ENCODE data around the gene ATG101. TPM values are rescaled to one million over a fixed set of nuclear protein-coding genes. Genes with fewer than 3 reads are reported as not detected.
A peak's percentile ranks its signal among the peaks of the same experiment; 100 is the strongest.

ATG101 gene
- total and polyA plus RNA-seq, 4 experiments from 2014 or later, result 22.2 to 27.1 (median 25.7) TPM

- CTCF ChIA-PET (ENCODE audit: partially characterized antibody), result interaction anchor here (0.9 to 1.9 kb wide), 4 partner anchors 22 to 66 kb away, joined by 3 to 7 read pairs (median 3); partner anchors contain the start of gene ATG101
Observed at GRCh38 chr12:52046859-52047258, 22.9 kb upstream of the ATG101 start.

GRCh38 chr12:52049286-52049685 is 20.5 kb upstream of the ATG101 start:
- no peaks in the 10 kb centered on the region for H3K27me3 ChIP-seq (ENCODE audit: insufficient read depth, low read length)
- ChIA-PET CTCF (ENCODE audit: partially characterized antibody) (interaction anchor here (2.0 kb wide), 1 partner anchor 24 kb away, joined by 11 read pairs; no protein-coding TSS in a partner anchor), POLR2A (ENCODE audit: partially characterized antibody) (no interaction called here)
- H3K4me3 ChIP-seq (ENCODE audit: low read length in 2 of 2), result no peak overlapping the region
- H3K9me3 ChIP-seq (ENCODE audit: control insufficient read depth in 1 of 2, low read length in 2 of 2), result no peaks in the 10 kb centered on the region
- H3K4me1 ChIP-seq (ENCODE audit: insufficient read depth, low read length), result peaks cover 37% of the 10 kb centered on the region
- Mint-ChIP-seq H3K27me3 (no peaks in the 10 kb centered on the region), H3K9me3 (peaks cover 0 to 2% (median 0%) of the 10 kb centered on the region in 8 donors), H3K4me1 (peaks cover 18 to 46% (median 32%) of the 10 kb centered on the region in 4 donors), H3K27ac (peak overlapping the region; percentile 89 to 100 (median 98)), H3K36me3 (peaks cover 0 to 7% of the 10 kb centered on the region in 2 donors), H3K4me3 (peak overlapping the region; percentile 63 to 96 (median 80))
- no peak overlapping the region for H3K27ac ChIP-seq (ENCODE audit: low read depth, low read length)
- DNase-seq, result no peak
- intact Hi-C loops (cut with micrococcal nuclease), result no loop called here
- no peaks in the 10 kb centered on the region for H3K36me3 ChIP-seq (ENCODE audit: insufficient read depth, low read length)

More at GRCh38 chr12:52046859-52047258, 22.9 kb upstream of the ATG101 start:
- Mint-ChIP-seq H3K27me3 (no peaks in the 10 kb centered on the region), H3K4me1 (peaks cover 18 to 41% (median 26%) of the 10 kb centered on the region in 4 donors), H3K36me3 (peaks cover 0 to 4% of the 10 kb centered on the region in 2 donors), H3K4me3 (no peak overlapping the region), H3K9me3 (peaks cover 0 to 2% (median 0%) of the 10 kb centered on the region in 8 donors), H3K27ac (peak overlapping the region in 3 of 7 donors; percentile 7 to 29 (median 24))
- Histone ChIP-seq H3K36me3 (ENCODE audit: insufficient read depth, low read length) (no peaks in the 10 kb centered on the region), H3K27ac (ENCODE audit: low read depth, low read length) (no peak overlapping the region), H3K27me3 (ENCODE audit: insufficient read depth, low read length) (no peaks in the 10 kb centered on the region), H3K4me1 (ENCODE audit: insufficient read depth, low read length) (peaks cover 33% of the 10 kb centered on the region), H3K4me3 (ENCODE audit: low read length in 2 of 2) (no peak overlapping the region), H3K9me3 (ENCODE audit: control insufficient read depth in 1 of 2, low read length in 2 of 2) (no peaks in the 10 kb centered on the region)
- no peak for DNase-seq
- intact Hi-C loops (cut with micrococcal nuclease), result no loop called here
- POLR2A ChIA-PET (ENCODE audit: partially characterized antibody), result interaction anchor here (2.6 kb wide), 1 partner anchor 13 kb away, joined by 10 read pairs; no protein-coding TSS in a partner anchor

- Mint-ChIP-seq H3K9me3 (peaks cover 0 to 2% (median 0%) of the 10 kb centered on the region in 8 donors), H3K27me3 (no peaks in the 10 kb centered on the region), H3K27ac (peak overlapping the region; percentile 89 to 100 (median 98)), H3K4me1 (peaks cover 18 to 46% (median 32%) of the 10 kb centered on the region in 4 donors), H3K4me3 (peak overlapping the region; percentile 63 to 96 (median 80)), H3K36me3 (peaks cover 0 to 7% of the 10 kb centered on the region in 2 donors)
- peak overlapping the region; percentile 95 for H3K27ac ChIP-seq (ENCODE audit: low read depth, low read length)
- no peak overlapping the region for H3K4me3 ChIP-seq (ENCODE audit: low read length in 2 of 2)
- H3K36me3 ChIP-seq (ENCODE audit: insufficient read depth, low read length), result no peaks in the 10 kb centered on the region
- H3K9me3 ChIP-seq (ENCODE audit: control insufficient read depth in 1 of 2, low read length in 2 of 2), result no peaks in the 10 kb centered on the region
- peaks cover 37% of the 10 kb centered on the region for H3K4me1 ChIP-seq (ENCODE audit: insufficient read depth, low read length)
- DNase-seq, result no peak
- no peaks in the 10 kb centered on the region for H3K27me3 ChIP-seq (ENCODE audit: insufficient read depth, low read length)
- CTCF ChIA-PET (ENCODE audit: partially characterized antibody), result no interaction called here
- intact Hi-C loops (cut with micrococcal nuclease), result no loop called here
- POLR2A ChIA-PET (ENCODE audit: partially characterized antibody), result interaction anchor here (3.2 kb wide), 1 partner anchor 21 kb away, joined by 46 read pairs; the partner anchor contains the start of gene ATG101
Observed at GRCh38 chr12:52049688-52050087, 20.1 kb upstream of the ATG101 start.

- Histone ChIP-seq H3K27ac (ENCODE audit: low read depth, low read length) (peak overlapping the region; percentile 95), H3K4me3 (ENCODE audit: low read length in 2 of 2) (peak overlapping the region; percentile 84 to 86), H3K9me3 (ENCODE audit: control insufficient read depth in 1 of 2, low read length in 2 of 2) (no peaks in the 10 kb centered on the region), H3K36me3 (ENCODE audit: insufficient read depth, low read length) (no peaks in the 10 kb centered on the region), H3K4me1 (ENCODE audit: insufficient read depth, low read length) (peaks cover 37% of the 10 kb centered on the region), H3K27me3 (ENCODE audit: insufficient read depth, low read length) (no peaks in the 10 kb centered on the region)
- ChIA-PET CTCF (ENCODE audit: partially characterized antibody) (interaction anchor here (1.5 to 2.4 kb wide), 6 partner anchors 17 to 27 kb away, joined by 5 to 25 read pairs (median 10); partner anchors contain the start of gene ATG101), POLR2A (ENCODE audit: partially characterized antibody) (interaction anchor here (1.0 to 3.2 kb wide), 11 partner anchors 11 to 44 kb away, joined by 3 to 46 read pairs (median 12); partner anchors contain the start of genes ATG101 and TAMALIN)
- Mint-ChIP-seq H3K27ac (peak overlapping the region; percentile 94 to 100 (median 98)), H3K4me1 (peaks cover 18 to 46% (median 32%) of the 10 kb centered on the region in 4 donors), H3K27me3 (no peaks in the 10 kb centered on the region), H3K4me3 (peak overlapping the region; percentile 72 to 96 (median 90)), H3K36me3 (peaks cover 0 to 7% of the 10 kb centered on the region in 2 donors), H3K9me3 (peaks cover 0 to 2% (median 0%) of the 10 kb centered on the region in 8 donors)
- peak in 2 of 5 donors; percentile 31 to 59 for DNase-seq
- intact Hi-C loops (cut with micrococcal nuclease), result no loop called here
Observed at GRCh38 chr12:52050116-52050757, 19.5 kb upstream of the ATG101 start.

GRCh38 chr12:52050758-52051541 is 18.8 kb upstream of the ATG101 start, which contains the start of gene NR4A1:
TSS of gene NR4A1 (plus strand) at chr12:52051442. CDS start at chr12:52054329, 2,887 bp downstream.
- Mint-ChIP-seq H3K27me3 (no peaks in the 10 kb centered on the region), H3K9me3 (peaks cover 0 to 2% (median 0%) of the 10 kb centered on the region in 8 donors), H3K36me3 (peaks cover 0 to 7% of the 10 kb centered on the region in 2 donors), H3K4me3 (peak within 1 kb of the TSS; percentile 87 to 96 (median 92)), H3K27ac (peak within 1 kb of the TSS; percentile 98 to 100 (median 99)), H3K4me1 (peaks cover 18 to 45% (median 31%) of the 10 kb centered on the region in 4 donors)
- H3K4me3 ChIP-seq (ENCODE audit: low read length in 2 of 2), result peak within 1 kb of the TSS; percentile 84 to 86
- DNase-seq, result peak; percentile 98 to 99 (median 99)
- CTCF ChIA-PET (ENCODE audit: partially characterized antibody), result interaction anchor here (1.0 to 2.4 kb wide), 9 partner anchors 10 to 66 kb away, joined by 3 to 25 read pairs (median 5); partner anchors contain the start of gene ATG101
- H3K27me3 ChIP-seq (ENCODE audit: insufficient read depth, low read length), result no peaks in the 10 kb centered on the region
- peak within 1 kb of the TSS; percentile 95 for H3K27ac ChIP-seq (ENCODE audit: low read depth, low read length)
- H3K4me1 ChIP-seq (ENCODE audit: insufficient read depth, low read length), result peaks cover 33% of the 10 kb centered on the region
- intact Hi-C loops (cut with micrococcal nuclease), result loop anchor here (1.0 kb wide), 4 partner anchors 14 to 26 kb away; partner anchors contain the start of gene ATG101
- H3K36me3 ChIP-seq (ENCODE audit: insufficient read depth, low read length), result no peaks in the 10 kb centered on the region
- no peaks in the 10 kb centered on the region for H3K9me3 ChIP-seq (ENCODE audit: control insufficient read depth in 1 of 2, low read length in 2 of 2)
- POLR2A ChIA-PET (ENCODE audit: partially characterized antibody), result interaction anchor here (1.0 to 3.2 kb wide), 11 partner anchors 10 to 44 kb away, joined by 3 to 46 read pairs (median 12); partner anchors contain the start of genes ATG101 and TAMALIN

GRCh38 chr12:52052468-52053186 is 17.2 kb upstream of the ATG101 start:
- H3K4me3 Mint-ChIP-seq, result peak overlapping the region; percentile 87 to 96 (median 92)
- POLR2A ChIA-PET (ENCODE audit: partially characterized antibody), result interaction anchor here (0.9 to 3.2 kb wide), 4 partner anchors 18 to 30 kb away, joined by 3 to 46 read pairs (median 17); partner anchors contain the start of gene ATG101
- CTCF ChIA-PET (ENCODE audit: partially characterized antibody), result interaction anchor here (2.4 to 3.5 kb wide), 4 partner anchors 15 to 27 kb away, joined by 12 to 25 read pairs (median 18); partner anchors contain the start of gene ATG101
- peak; percentile 36 to 68 (median 41) for DNase-seq
- H3K27ac Mint-ChIP-seq, result peak overlapping the region; percentile 98 to 100 (median 99)
- H3K4me3 ChIP-seq (ENCODE audit: low read length in 2 of 2), result no peak overlapping the region
- no peaks in the 10 kb centered on the region for H3K9me3 ChIP-seq (ENCODE audit: control insufficient read depth in 1 of 2, low read length in 2 of 2)
- peaks cover 31% of the 10 kb centered on the region for H3K4me1 ChIP-seq (ENCODE audit: insufficient read depth, low read length)
- H3K36me3 Mint-ChIP-seq, result peaks cover 0 to 7% of the 10 kb centered on the region in 2 donors
- H3K27me3 Mint-ChIP-seq, result no peaks in the 10 kb centered on the region
- peak overlapping the region; percentile 95 for H3K27ac ChIP-seq (ENCODE audit: low read depth, low read length)
- intact Hi-C loops (cut with micrococcal nuclease), result no loop called here
- H3K27me3 ChIP-seq (ENCODE audit: insufficient read depth, low read length), result no peaks in the 10 kb centered on the region
- peaks cover 17 to 45% (median 29%) of the 10 kb centered on the region in 4 donors for H3K4me1 Mint-ChIP-seq
- H3K36me3 ChIP-seq (ENCODE audit: insufficient read depth, low read length), result no peaks in the 10 kb centered on the region
- peaks cover 0 to 2% (median 0%) of the 10 kb centered on the region in 8 donors for H3K9me3 Mint-ChIP-seq

Data from CD4-positive, alpha-beta memory T cell (primary cell).